Ovary (tissue), 9 donors: ENCODE measurements around the gene DDR1. TPM values are rescaled to one million over a fixed set of nuclear protein-coding genes. Genes with fewer than 3 reads are reported as not detected.
A peak's percentile ranks its signal among the peaks of the same experiment; 100 is the strongest.

Source experiments
- DNase-seq, 5 donors: peaks; one replicate each; pipeline ENCODE4 v3.0.0-alpha.2; 2019 to 2020
- H3K27ac ChIP-seq, 2 donors: fragments of 200-600 bp; one replicate each; pipeline versions ENCODE4 v1.5.1 to v1.8.0; 2019 to 2022
- H3K27me3 ChIP-seq: fragments of 200-600 bp; one replicate; pipeline ENCODE4 v1.8.0; 2022
- H3K36me3 ChIP-seq: fragments of 200-600 bp; sonication (generic); one replicate; pipeline ENCODE4 v1.5.1; 2019
- H3K4me1 ChIP-seq: one replicate; pipeline ENCODE4 v1.8.1; 2013; ENCODE audit warnings: mild to moderate bottlenecking, moderate library complexity; ENCODE audit not compliant: insufficient read depth
- H3K4me3 ChIP-seq: fragments of 200-600 bp; sonication (generic); one replicate; pipeline ENCODE4 v1.5.1; 2017
- H3K9me3 ChIP-seq, 2 donors: fragments of 200-600 bp in 1 of 2; sonication (generic) in 1 of 2; one replicate each; pipeline versions ENCODE4 v1.5.1 to v1.8.1; 2013 to 2019; ENCODE audit warnings: mild to moderate bottlenecking in 1 of 2, moderate library complexity in 1 of 2
- CTCF ChIP-seq, 3 donors: fragments of 450-650 bp in 2 of 3; fragments of 200-600 bp in 1 of 3; IDR thresholded peaks; one replicate each; pipeline versions ENCODE4 v1.5.1 to v1.8.0; 2016 to 2022; ENCODE audit warnings: antibody characterized with exemption in 3 of 3, mild to moderate bottlenecking in 1 of 3
- EP300 ChIP-seq: sonication (generic); formaldehyde crosslinking; IDR thresholded peaks from one replicate; pipeline ENCODE4 v1.6.1; 2017; ENCODE audit warnings: antibody characterized with exemption
- POLR2A ChIP-seq: fragments of 450-650 bp; IDR thresholded peaks from one replicate; pipeline ENCODE4 v1.6.1; 2017; ENCODE audit warnings: antibody characterized with exemption, mild to moderate bottlenecking, moderate library complexity
- WGBS, 3 donors: extraction: QIAGEN DNeasy Blood & Tissue Kit in 1 of 3; methylation state at CpG; one replicate each; pipeline versions ENCODE4 v1.1.5 to v1.1.7; 2013 to 2017; 5-methylcytosine and 5-hydroxymethylcytosine counted together
- intact Hi-C, 4 donors: fragments of 100-400 bp; cut with DNase I; formaldehyde crosslinking; loops; one replicate each; pipeline versions ENCODE4 v1.11.0 to v1.15.1; 2022 to 2023
- polyA plus RNA-seq, 2 donors: library from polyadenylated mRNA; stranded (reverse); fragments of 200-250 nt in 1 of 2; fragments of 350-450 nt in 1 of 2; fragmentation: Illumina TruSeq in 1 of 2; extraction: RNeasy Lipid Tissue Mini Kit (QIAGEN cat#74804) in 1 of 2; gene quantifications; one replicate each; pipeline ENCODE4 v1.2.3, GENCODE V29; 2013 to 2014
- total RNA-seq, 7 donors: library from RNA; depleted of rRNA in 2 of 7; stranded (reverse); fragments of >200 nt in 2 of 7; fragmentation: NEBNext Ultra II Directional in 3 of 7; extraction: Animal tissue kit (Norgen Biotek cat#: 25700) in 3 of 7; gene quantifications; one replicate each; pipeline versions ENCODE4 v1.1.0 to v1.2.4, GENCODE V29; 2016 to 2023
- donor health status: DM: no; HTN: no; CAD: no; lungs with moderate emphysema.
- donor health status: DM: no; HTN: no; CAD: no.
- donor health status: Bipolar disorder and iron deficiency.
- donor health status: DM: yes; HTN: yes; CAD: no.
- donor health status: DM: no; HTN: no; CAD: no.
- donor health status: DM: yes; HTN: yes; CAD: no.

Gene DDR1
- total and polyA plus RNA-seq, 9 donors: 20.1 to 116 (median 64.5) TPM

GRCh38 chr6:30913721-30914075, 29.4 kb downstream of the DDR1 start:
- 3 to 4% (median 4%) methylated on average over 19 to 31 of the region's 31 CpGs for WGBS, 3 donors
- intact Hi-C loops: no loop called here
- Histone ChIP-seq H3K27me3 (no peaks in the 10 kb centered on the region), H3K27ac (peak overlapping the region; percentile 74 to 95), H3K9me3 (no peaks in the 10 kb centered on the region), H3K4me3 (peak overlapping the region; percentile 60), H3K4me1 (peaks cover 9% of the 10 kb centered on the region), H3K36me3 (no peaks in the 10 kb centered on the region)
- TF ChIP-seq POLR2A (no peak), EP300 (no peak), CTCF (IDR thresholded peaks at IDR 0.05) (no peak)
- DNase-seq: no peak

- Histone ChIP-seq H3K9me3 (no peaks in the 10 kb centered on the region), H3K27ac (peak within 1 kb of the TSS; percentile 74 to 95), H3K27me3 (no peaks in the 10 kb centered on the region), H3K36me3 (no peaks in the 10 kb centered on the region), H3K4me1 (peaks cover 5% of the 10 kb centered on the region), H3K4me3 (peak within 1 kb of the TSS; percentile 60)
- TF ChIP-seq POLR2A: peak; percentile 89
- TF ChIP-seq CTCF (IDR thresholded peaks at IDR 0.05): peak in 2 of 3 donors; percentile 42 to 63
- TF ChIP-seq EP300: no peak
- intact Hi-C loops: no loop called here
- peak; percentile 92 to 98 (median 94) for DNase-seq
- WGBS, 3 donors: 0 to 1% (median 1%) methylated on average over 35 to 52 of the region's 52 CpGs
Measured at GRCh38 chr6:30914076-30914853, 29.9 kb downstream of the DDR1 start, which contains the start of gene VARS2. VARS2 (plus strand) TSS chr6:30914238; CDS start chr6:30914837, 599 bp downstream.

GRCh38 chr6:30914854-30915590, 30.7 kb downstream of the DDR1 start:
- intact Hi-C loops: loop anchor here in 3 of 4 donors (5.0 kb wide), 2 partner anchors 157 to 167 kb away; no protein-coding TSS in a partner anchor
- peak overlapping the region; percentile 74 to 95 for H3K27ac ChIP-seq

More at GRCh38 chr6:30914854-30915590, 30.7 kb downstream of the DDR1 start:
- no peaks in the 10 kb centered on the region for H3K36me3 ChIP-seq
- no peak for TF ChIP-seq POLR2A
- TF ChIP-seq EP300: no peak
- TF ChIP-seq CTCF (IDR thresholded peaks at IDR 0.05): no peak
- 18 to 28% (median 26%) methylated on average over 17 of the region's 17 CpGs for WGBS, 3 donors
- H3K9me3 ChIP-seq: no peaks in the 10 kb centered on the region
- H3K4me1 ChIP-seq: peaks cover 5% of the 10 kb centered on the region
- H3K4me3 ChIP-seq: peak overlapping the region; percentile 60
- no peaks in the 10 kb centered on the region for H3K27me3 ChIP-seq
- DNase-seq: peak in 4 of 5 donors; percentile 45 to 55 (median 50)
